Hepatic stellate cell (primary cell): ENCODE data around the gene PTPRE.

Source experiments
- DNase-seq: peaks from one replicate; pipeline ENCODE4 v3.0.0; 2011; ENCODE audit warnings: low spot score

The PTPRE gene

DNA sequence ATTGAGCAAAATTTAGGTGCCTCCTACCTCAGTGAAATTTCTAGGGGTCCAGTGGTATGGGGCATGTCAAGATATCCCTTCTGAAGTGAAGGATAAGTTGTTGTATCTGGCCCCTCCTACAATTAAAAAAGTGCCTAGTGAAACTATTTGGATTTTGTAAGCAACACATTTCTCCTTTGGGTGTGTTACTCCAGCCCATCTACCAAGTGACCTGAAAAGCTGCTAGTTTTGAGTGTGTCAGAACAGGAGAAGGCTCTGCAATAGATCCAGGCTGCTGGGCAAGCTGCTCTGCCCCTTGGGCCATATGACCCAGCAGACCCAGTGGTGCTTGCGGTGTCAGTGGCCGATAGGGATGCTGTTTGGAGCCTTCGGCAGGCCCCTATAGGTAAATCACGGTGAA lies 46.0 kb downstream of the PTPRE start:
- no peak for DNase-seq

DNA sequence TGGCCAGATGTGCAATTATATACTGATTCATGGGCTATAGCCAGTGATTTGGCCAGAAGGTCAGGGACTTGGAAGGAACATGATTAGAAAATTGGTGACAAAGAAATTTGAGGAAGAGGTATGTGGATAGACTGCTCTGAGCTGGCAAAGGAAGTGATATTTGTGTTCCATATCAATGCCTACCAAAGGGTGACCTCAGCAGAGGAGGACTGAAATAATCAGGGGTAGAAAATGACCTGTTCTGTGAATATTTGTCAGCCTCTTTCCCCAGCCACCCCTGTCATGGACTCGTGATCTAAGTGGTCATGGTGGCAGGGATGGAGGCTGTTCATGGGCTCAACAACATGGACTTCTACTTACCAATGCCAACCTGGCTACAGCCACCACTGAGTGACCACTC lies 47.0 kb downstream of the PTPRE start:
- no peak for DNase-seq

DNA sequence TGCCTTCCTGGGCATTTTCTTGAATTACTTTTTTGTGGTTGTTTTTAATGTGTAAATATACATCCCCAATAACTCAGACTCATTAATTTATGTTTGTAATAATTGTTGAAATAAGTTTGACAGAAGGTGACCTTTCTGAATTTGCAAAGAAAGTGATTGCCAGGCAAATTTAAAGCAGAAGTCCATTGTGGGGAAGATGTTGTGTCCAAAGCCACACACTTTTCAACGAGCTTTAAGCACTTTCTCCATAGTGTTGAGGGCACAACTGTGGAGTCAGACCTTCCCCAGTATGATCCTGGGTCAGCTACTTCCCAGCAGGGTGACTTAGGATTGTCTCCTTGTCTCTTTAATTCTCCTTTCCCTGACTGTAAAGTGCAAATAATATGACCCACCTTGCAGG lies 52.5 kb downstream of the PTPRE start:
- no peak for DNase-seq

DNA sequence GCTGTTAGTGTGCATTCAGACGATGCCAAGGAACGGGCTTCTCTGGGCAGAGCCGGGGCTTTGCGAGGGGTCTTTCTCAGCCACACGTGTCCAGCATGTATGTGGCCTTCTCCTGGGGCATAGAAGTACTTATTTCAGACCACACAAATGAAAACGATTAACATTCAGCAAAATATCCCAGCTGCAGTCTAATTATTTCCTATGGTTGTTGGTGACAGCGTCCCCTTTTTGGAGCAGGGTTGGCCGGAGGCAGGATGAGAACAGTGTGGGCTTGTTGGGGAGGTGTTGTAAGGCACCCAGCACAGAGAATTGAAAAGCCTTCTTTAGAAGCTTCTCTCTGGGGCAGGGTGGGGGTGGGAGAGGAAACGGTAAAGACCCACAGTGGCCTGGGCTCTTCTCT lies 54.2 kb downstream of the PTPRE start:
- DNase-seq, result no peak

DNA sequence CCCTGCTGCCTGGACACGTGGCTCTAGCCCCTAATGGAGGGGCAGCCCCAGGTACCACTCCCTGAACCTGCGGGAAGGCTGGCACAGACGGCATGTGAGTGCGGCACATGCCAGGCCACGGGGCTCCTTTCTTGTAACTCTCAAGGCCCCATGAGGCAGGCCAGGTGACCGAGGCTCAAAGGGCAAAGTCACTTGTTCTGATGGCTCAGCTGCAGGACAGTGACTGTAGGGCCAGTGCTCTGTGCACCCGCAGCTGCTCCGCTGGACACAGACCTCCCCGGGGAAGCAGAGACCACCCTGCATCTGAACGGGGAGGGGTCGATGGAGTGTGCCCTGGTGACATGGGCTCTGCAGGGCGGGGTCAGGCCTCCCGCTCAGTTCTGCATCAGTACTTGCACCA lies 55.3 kb downstream of the PTPRE start:
- no peak for DNase-seq

DNA sequence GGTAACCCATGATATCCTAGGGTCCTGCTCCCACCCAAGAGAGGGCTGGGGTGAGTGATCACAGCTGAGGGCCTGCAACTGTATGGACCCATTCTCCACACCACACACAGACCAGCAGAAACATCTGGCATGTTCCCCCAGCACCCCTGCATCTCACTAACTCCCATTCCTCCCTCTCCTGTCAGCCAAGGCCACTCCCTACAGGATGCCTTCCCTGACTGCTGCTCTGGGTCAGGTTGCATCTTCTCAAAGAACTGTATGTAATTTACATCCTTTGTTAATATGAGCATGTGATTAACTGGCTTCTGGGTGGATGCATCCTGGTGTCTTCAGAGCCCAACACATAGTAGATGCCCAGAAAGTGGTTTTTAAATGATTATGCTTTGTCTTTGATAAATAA lies 56.2 kb downstream of the PTPRE start:
- no peak for DNase-seq

DNA sequence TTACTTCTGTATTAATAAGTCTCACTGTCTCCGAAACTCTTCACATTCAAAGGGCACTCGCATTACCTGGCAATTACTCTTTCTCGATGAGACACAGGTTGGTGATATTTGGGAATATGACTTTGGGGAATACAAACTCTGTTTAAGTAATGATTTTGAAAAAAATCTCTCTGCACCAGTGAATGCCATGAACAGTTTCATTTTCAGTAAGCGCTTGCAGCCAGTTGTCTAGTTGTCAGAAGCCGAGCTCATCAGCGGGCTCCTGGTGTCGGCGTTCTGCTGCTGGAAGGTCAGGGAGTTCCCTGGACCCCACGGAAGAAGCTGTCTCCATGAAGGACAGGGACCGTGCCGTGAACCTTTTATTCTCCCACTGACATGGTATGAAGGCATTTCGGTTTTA lies 57.7 kb downstream of the PTPRE start:
- DNase-seq, result no peak

DNA sequence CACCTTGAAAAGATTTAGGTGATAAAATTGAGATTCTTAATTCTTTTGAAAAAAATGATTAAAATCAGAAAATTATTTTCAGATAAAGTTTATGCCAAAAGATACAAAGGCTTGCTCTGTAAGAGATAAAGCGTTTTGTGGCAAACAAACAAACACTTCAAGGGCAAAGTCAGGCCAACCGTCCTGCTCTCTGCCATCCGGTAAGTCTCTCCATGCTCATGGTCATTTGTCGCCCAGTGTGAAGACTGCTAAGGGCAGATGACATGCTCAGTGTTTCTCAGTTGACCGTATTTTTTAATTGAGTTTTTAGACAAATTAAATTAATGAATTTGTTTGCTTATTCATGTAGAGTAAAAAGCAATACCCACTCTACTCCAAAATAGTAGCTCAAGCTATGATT lies 60.0 kb downstream of the PTPRE start:
- no peak for DNase-seq

DNA sequence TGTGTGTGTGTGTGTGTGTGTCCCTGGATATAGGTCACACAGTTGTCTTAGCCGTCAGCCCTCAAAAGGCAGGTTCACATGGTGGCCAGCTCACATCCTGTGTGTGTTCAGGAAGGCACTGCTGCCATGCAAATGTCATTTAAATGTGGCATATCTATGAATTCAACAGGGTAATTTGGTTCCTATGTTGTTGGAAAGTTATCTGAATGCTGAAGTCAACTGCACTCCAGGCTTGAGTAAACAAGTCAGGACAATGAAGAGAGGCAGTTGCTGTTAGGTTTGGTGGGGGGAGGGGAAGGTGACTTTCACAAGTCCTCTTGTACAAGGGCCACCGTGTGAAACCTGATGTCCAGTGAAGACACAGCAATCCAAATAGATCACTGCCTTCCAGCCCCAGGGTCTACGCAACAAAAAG lies 61.1 kb downstream of the PTPRE start:
- DNase-seq, result no peak

DNA sequence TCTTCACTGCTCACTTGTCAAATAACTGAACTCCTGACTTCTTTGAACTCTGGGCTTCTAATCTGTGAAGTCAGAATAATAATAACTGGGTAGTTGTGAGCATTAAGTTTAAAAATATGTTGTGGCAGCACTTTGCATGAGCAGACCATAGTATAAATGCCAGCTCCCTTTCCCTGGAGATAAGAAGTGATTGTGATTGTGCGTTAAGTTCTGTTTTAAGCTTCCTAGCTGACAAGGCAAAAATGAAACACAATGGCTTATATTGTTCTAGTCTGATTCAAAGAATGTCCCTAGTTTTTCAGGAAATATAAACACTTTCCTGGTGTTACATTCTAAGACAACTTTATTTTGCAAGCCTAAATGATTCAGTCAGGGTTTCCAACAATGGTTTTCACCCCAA lies 61.8 kb downstream of the PTPRE start:
- no peak for DNase-seq

DNA sequence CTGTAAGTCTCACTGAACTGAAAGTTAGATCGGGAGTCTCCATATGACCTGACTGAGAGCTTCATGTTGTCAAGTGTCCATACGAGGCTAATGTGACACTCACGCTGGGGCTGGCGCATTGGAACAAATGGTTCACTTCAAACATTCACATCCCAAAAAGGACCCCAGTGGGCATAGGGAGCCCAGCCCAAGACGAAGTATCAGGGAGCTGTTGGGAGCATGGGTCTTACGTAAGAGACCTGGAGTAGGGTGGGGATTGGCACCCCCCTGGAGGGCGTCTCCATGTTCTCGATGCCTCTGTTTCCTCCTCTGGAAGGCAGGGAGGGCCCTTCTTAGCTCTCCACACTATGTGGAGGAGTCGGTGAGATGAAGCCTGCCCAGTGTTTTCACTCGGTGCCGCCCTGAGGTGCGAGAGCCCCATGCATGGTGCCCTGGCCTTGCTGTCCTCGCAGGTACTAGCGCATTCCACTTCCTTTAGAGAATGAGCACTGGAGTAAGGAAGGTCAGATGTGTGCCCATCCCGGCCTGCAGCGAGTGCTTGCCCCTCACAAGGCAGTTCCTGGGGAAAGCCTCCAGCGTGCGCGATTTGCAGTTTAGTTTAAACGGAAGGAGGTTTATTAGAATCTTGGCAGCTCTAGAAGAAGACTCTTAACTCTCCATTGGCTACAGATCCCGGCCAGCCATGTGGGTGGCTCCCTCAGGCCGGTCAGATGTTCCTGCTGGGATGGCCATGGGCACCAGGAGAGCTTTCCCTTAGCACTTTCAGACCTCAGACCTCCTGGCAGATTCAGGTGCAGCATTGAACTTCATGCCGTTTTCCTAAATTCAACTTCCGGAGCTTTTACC lies 64.4 kb downstream of the PTPRE start:
- DNase-seq, result no peak

DNA sequence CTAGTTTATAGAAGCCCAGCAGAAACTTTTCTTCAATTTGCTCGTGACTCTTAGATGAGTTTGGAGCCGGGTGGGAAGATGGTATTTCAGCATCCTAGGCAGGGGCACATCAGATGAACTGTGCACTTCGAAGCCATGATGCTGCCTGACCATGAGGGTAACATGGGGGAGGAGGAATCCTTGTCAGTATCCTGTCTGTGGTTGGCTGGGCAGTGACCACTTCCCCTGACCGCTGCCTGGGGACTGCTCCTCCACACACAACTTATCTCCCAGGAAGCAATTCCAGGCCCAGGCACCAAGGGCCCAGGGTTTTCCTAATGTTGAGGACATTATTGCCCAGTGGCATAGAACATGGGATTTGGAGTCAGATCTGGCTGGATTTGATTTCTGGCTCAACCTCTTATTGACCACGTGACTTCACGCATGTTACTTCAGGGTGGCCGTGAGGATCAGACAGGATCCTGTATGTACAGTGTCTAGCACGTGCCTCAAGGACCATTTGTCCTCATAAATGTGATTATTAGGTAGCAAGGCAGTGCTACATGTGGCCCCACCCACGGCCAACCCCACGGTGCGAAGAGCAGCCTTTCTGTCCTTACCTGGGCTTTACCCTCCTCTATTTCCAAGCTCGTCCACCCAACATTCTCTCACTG lies 65.2 kb downstream of the PTPRE start:
- no peak for DNase-seq

DNA sequence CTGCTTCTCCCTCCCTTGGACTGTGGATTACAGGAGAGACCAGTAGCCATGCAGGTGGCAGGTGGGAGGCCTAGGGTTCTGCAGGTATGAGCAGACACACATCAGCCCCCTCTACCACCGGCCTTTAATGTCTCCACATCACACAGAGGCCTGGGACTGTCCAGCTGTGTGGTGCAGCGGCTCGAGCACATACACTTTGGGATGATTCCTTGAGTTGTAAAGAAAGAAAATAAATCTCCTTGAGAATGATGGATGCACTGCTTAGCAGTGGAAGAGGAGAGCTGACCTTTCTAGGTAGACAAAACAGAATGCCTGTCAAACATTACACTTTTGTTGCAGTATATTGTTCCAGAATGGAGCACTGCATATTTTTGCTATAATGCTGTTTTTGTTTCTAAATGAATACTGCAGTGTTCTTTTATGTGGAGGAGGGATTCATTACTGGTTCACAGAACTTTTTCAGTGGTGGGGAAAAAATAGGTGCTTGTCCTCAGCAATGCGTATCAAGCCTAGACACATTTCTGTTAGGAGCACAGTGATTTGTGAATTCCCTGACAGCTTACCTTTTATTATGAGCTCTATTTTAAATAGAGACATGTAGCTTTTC lies 66.0 kb downstream of the PTPRE start:
- DNase-seq, result no peak

DNA sequence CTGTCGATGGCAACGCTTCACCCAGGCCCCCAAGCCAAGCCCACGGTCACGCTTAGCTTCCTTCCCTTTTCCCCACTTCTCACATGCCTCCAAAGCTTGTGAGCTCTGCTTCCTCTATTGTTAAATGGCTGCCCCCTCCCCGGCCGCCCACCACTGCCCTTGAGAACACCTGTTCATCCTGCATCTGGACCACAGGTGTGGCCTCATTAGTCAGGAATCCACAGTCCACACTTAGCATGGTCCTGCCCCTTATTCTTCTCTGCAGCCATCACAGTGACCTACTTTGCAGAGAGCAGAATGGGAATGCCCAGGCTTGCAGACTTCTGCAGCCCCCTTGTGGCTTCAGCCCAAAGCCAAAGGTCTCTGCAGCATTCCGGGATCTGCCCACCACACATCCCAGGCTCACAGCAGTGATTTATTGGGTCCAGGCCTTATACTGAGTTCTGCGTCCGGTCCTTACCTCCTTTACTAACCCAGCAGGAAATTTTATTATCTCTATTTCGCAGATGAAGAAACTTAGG lies 66.9 kb downstream of the PTPRE start:
- no peak for DNase-seq

DNA sequence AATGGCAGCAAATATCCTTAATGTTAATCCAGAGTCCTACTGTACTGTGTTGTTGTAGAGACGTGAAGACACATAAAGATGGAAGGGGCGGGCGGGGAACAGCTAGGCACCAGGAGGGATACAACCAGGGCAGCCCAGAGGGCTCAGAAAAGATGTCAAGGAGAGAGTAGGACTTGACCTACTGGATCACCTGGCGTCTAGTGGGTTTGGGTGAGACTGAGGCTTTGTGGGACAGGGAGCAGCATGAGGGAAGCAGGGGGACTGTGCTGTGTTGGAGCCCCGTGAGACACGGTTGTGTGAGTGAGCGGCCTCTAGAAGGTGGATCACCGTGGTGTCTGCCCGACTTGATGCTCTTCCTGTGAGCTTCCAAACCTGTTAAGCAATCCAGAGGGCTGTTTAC lies 68.0 kb downstream of the PTPRE start:
- no peak for DNase-seq

DNA sequence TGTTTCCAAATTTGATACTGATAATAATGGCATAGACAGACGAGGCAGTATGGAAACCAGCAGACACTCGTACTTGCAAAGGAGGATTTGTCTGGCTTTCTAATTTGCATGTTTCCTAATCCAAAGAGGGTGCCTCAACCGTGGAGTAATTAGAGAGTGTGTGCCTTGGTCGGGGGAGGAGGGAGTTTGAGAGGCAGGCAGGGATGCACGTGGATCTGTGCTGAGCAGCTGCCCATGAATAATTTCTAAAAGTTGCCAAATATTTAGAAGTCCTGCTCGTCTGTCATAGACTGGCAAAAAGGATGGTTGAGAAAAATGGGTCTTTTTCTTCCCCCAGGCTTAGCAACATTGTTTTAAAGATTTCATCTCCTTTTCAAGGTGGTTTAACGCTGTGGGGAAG lies 69.4 kb downstream of the PTPRE start:
- no peak for DNase-seq

DNA sequence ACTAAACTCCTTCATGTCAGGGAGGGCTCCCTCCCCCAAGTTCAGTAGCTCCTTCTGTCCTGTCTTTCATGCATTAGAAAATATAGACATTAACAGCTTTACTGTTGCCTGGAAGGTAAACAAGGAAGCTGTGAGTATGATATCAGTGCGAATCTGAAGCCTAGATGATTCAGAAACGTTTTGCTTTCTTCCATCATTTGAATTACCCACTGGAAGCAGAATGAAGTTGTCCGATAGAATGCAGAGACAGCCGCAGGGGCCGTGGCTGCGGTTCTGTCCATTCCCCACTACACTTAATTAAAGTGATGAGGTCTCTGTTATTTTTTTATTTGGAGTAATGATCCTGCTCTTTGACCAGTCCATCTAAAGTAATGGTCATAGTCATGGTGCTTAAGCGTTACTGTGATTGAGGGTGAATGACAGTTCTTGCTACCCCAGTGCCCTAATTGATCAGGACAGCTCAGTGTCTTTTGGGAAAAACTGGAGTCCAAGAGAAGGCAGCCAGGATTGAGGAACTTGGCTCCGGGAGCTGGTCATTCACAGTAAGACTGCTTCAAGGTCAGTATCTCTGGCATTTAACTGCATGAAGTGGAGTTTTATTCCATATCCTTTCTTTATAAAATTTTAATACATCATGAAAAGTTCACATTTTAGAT lies 69.9 kb downstream of the PTPRE start:
- DNase-seq, result no peak

DNA sequence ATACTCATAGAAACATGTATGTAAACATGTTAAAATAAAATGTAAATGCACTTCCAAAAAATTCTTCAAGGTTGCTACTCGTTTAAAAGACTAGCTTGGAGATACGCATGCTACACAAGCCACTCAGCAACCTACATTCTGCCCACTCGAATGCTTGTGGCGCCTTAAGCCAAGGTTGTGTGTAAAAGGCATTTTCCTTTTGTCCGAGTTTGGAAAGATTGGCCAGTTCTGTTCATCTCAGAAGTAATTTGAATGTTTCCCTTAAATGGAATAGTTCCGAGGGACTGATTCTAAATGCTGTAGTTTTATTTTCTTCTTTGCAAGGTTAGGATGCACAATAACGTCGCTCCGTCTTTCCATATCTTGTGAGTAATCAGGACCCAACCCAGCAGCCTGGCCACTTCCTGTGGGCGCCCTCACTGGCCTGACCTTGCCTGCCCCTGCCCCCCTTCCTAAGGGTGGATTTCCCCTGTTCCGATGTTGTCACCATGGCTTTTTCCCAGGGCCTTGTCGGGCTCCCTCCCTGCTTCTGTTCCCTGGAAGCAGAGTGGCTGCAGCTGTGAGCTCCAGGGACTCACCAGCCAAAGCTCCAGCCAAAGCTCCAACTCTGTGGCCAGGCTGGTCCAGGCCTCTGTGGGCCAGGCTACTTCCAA lies 70.6 kb downstream of the PTPRE start:
- DNase-seq, result no peak

DNA sequence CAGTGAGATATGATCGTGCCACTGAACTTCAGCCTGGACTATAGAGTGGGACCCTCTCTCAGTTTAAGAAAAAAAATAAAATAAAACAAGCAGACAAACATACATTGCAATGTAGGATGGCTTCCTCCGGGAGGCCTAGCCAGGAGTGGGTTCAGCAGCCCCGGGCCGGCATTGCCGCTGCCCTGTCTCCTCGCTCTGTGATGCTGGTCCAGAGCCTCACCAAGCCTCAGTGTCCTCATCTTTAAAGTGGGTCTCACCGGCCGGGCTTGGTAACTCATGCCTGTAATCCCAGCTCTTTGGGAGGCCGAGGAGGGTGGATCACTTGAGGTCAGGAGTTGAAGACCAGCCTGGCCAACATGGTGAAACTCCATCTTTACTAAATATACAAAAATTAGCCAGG lies 71.6 kb downstream of the PTPRE start:
- no peak for DNase-seq

DNA sequence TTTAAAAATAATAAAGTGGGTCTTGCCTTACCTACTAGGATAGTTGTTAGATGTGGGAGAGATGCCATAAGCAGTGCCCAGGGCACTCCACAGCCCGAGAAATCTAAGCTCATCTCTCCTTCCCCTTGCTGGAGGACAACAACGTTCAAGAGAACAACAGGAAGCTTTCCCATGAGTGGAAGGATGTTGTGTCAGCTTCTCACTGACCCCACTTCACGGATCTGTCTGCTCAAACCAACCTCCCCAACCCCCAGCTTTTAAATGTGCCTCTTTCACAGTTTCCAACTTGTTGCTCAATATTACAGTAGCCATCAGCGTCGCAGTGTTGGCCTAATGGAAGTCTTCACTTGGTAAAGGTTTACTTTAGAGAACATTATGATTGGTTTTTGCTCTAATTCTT lies 72.1 kb downstream of the PTPRE start:
- no peak for DNase-seq

DNA sequence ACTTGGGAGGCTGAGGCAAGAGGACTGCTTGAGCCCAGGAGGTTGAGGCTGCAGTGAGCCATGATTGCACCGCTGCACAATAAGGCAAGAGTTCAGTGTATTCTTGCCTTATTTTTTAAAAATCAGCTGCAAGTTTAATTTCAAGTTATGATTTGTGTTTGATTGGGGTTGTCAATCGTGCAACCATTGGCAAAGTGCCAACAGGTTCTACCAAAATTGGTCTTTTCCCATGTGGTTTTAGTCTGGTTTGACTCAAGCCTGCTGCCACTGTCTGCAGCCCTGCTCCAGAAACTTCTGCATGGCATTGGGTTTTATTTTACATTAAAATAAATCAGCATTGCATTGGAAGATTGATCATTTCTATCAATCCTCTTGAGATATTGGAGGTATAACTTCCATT lies 72.7 kb downstream of the PTPRE start:
- DNase-seq, result no peak

DNA sequence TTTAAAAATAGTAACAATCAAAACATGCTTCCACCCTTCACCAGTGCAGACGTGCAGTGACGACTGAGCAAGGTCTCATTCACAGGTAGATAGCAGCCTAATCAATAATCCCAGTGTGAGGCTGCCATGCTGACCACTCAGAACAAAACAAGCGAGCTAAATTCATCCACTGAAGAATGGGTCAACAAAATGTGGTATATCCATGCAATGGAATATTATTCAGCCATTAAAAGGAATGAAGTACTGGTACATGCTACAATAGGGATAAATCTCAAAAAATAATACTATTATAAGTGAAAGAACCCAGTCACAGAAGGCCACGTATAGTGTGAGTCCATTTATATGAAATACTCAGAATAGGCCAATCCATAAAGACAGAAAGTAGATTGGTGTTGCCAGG lies 74.0 kb downstream of the PTPRE start:
- DNase-seq, result no peak
